Measurements from ENCODE around the gene MPZL1.

Gene MPZL1

GRCh38 chr1:167748906-167749305 lies 27.1 kb downstream of the MPZL1 start:
- Histone ChIP-seq H3K79me2 (ENCODE audit: insufficient read depth, low read length) (peaks cover 89% of the 10 kb centered on the region), H2AFZ (ENCODE audit: low read depth, low read length) (no peak overlapping the region), H4K20me1 (ENCODE audit: insufficient read depth, low read length) (peaks cover 5% of the 10 kb centered on the region; the same call in 1 of the 2 replicates), H3K9me3 (ENCODE audit: insufficient read depth, low read length, severe bottlenecking) (no peaks in the 10 kb centered on the region), H3K36me3 (ENCODE audit: insufficient read depth, low read length) (peaks cover 3% of the 10 kb centered on the region; the same call in 1 of the 2 replicates), H3K4me1 (ENCODE audit: insufficient read depth, low read length) (peaks cover 11% of the 10 kb centered on the region; the same call in 1 of the 2 replicates), H3K4me3 (ENCODE audit: low read depth in 1 of 2, low read length in 2 of 2) (no peak overlapping the region), H3K4me2 (ENCODE audit: insufficient read depth, low read length) (no peak overlapping the region), H3K27ac (ENCODE audit: low read length) (no peak overlapping the region), H3K9ac (ENCODE audit: low read depth, low read length) (no peak overlapping the region), H3K27me3 (ENCODE audit: insufficient read depth, low read length, poor library complexity) (no peaks in the 10 kb centered on the region)
- TF ChIP-seq CTCF (IDR thresholded peaks at IDR 0.05; ENCODE audit: borderline replicate concordance, extremely low read depth, low read length, poor library complexity, severe bottlenecking) (no peak), EZH2 (IDR thresholded peaks at IDR 0.05; ENCODE audit: borderline replicate concordance, low read depth, low read length, severe bottlenecking) (no peak)
- DNase-seq (no peak), ATAC-seq (ENCODE audit: insufficient read depth, low read depth) (no peak)

- no peak for DNase-seq
Measured at GRCh38 chr1:167749741-167750140, 28.0 kb downstream of the MPZL1 start.

GRCh38 chr1:167750641-167751040 lies 28.9 kb downstream of the MPZL1 start:
- ATAC-seq (ENCODE audit: insufficient read depth, low read depth) (no peak), DNase-seq (no peak)
- Histone ChIP-seq H3K4me3 (ENCODE audit: low read depth in 1 of 2, low read length in 2 of 2) (no peak overlapping the region), H3K4me2 (ENCODE audit: insufficient read depth, low read length) (no peak overlapping the region), H3K27ac (ENCODE audit: low read length) (no peak overlapping the region), H3K9me3 (ENCODE audit: insufficient read depth, low read length, severe bottlenecking) (no peaks in the 10 kb centered on the region), H3K9ac (ENCODE audit: low read depth, low read length) (no peak overlapping the region), H3K4me1 (ENCODE audit: insufficient read depth, low read length) (peaks cover 11% of the 10 kb centered on the region; the same call in 1 of the 2 replicates), H2AFZ (ENCODE audit: low read depth, low read length) (no peak overlapping the region), H3K36me3 (ENCODE audit: insufficient read depth, low read length) (no peaks in the 10 kb centered on the region), H3K27me3 (ENCODE audit: insufficient read depth, low read length, poor library complexity) (no peaks in the 10 kb centered on the region), H4K20me1 (ENCODE audit: insufficient read depth, low read length) (peaks cover 13% of the 10 kb centered on the region; the same call in 1 of the 2 replicates), H3K79me2 (ENCODE audit: insufficient read depth, low read length) (peaks cover 92% of the 10 kb centered on the region)
- no peak for TF ChIP-seq CTCF (IDR thresholded peaks at IDR 0.05; ENCODE audit: borderline replicate concordance, extremely low read depth, low read length, poor library complexity, severe bottlenecking)
- no peak for TF ChIP-seq EZH2 (IDR thresholded peaks at IDR 0.05; ENCODE audit: borderline replicate concordance, low read depth, low read length, severe bottlenecking)

More at GRCh38 chr1:167749741-167750140, 28.0 kb downstream of the MPZL1 start:
- H3K79me2 ChIP-seq (ENCODE audit: insufficient read depth, low read length): peaks cover 91% of the 10 kb centered on the region
- peaks cover 13% of the 10 kb centered on the region; the same call in 1 of the 2 replicates for H4K20me1 ChIP-seq (ENCODE audit: insufficient read depth, low read length)
- ATAC-seq (ENCODE audit: insufficient read depth, low read depth): no peak
- TF ChIP-seq CTCF (IDR thresholded peaks at IDR 0.05; ENCODE audit: borderline replicate concordance, extremely low read depth, low read length, poor library complexity, severe bottlenecking): no peak
- TF ChIP-seq EZH2 (IDR thresholded peaks at IDR 0.05; ENCODE audit: borderline replicate concordance, low read depth, low read length, severe bottlenecking): no peak
- H3K27me3 ChIP-seq (ENCODE audit: insufficient read depth, low read length, poor library complexity): no peaks in the 10 kb centered on the region
- no peak overlapping the region for H2AFZ ChIP-seq (ENCODE audit: low read depth, low read length)
- H3K36me3 ChIP-seq (ENCODE audit: insufficient read depth, low read length): peaks cover 2% of the 10 kb centered on the region; the same call in 1 of the 2 replicates
- no peak overlapping the region for H3K9ac ChIP-seq (ENCODE audit: low read depth, low read length)
- H3K27ac ChIP-seq (ENCODE audit: low read length): no peak overlapping the region
- no peak overlapping the region for H3K4me2 ChIP-seq (ENCODE audit: insufficient read depth, low read length)
- H3K4me1 ChIP-seq (ENCODE audit: insufficient read depth, low read length): peaks cover 11% of the 10 kb centered on the region; the same call in 1 of the 2 replicates
- H3K9me3 ChIP-seq (ENCODE audit: insufficient read depth, low read length, severe bottlenecking): no peaks in the 10 kb centered on the region
- no peak overlapping the region for H3K4me3 ChIP-seq (ENCODE audit: low read depth in 1 of 2, low read length in 2 of 2)

Data from DND-41 (cell line).